Measurements from ENCODE around the gene IL17A.

- no peak for TF ChIP-seq CTCF (conservative IDR thresholded peaks at IDR 0.05 in 1 of 2, IDR thresholded peaks at IDR 0.05 in 1 of 2; ENCODE audit: low read depth in 1 of 2, low read length in 2 of 2)
- TF ChIP-seq EZH2 (IDR thresholded peaks at IDR 0.05; ENCODE audit: low read length, missing control alignments) = no peak
These were observed 5.2 kb upstream of the IL17A start for GRCh38 chr6:52180787-52181558.
